Kidney (tissue), 14 donors: ENCODE results near the gene PAN3. TPM values are rescaled to one million over a fixed set of nuclear protein-coding genes. Genes with fewer than 3 reads are reported as not detected.

Experiments
- DNase-seq, 5 donors: peaks; one replicate each; pipeline ENCODE4 v3.0.0-alpha.2; 2013 to 2020
- FAIRE-seq: peaks from 2 replicates; lab custom pipeline; 2012; peaks lifted over from hg19 to GRCh38; lab: Jason Lieb, UNC
- H3K27ac ChIP-seq, 2 donors: one replicate each; pipeline ENCODE4 v1.7.0; 2013; ENCODE audit warnings: low read depth in 2 of 2, low read length in 2 of 2, inconsistent platforms in 1 of 2
- H3K27me3 ChIP-seq: one replicate; pipeline ENCODE4 v1.7.1; 2013; ENCODE audit warnings: low read length, inconsistent platforms; ENCODE audit not compliant: control insufficient read depth, insufficient read depth
- H3K36me3 ChIP-seq, 3 donors: one replicate each; pipeline versions ENCODE4 v1.7.0 to v1.7.1; 2013; ENCODE audit warnings: low read length in 3 of 3, control low read depth in 1 of 3, inconsistent platforms in 1 of 3; ENCODE audit not compliant: insufficient read depth in 3 of 3, control insufficient read depth in 2 of 3
- H3K4me1 ChIP-seq, 3 donors: one replicate each; pipeline versions ENCODE4 v1.7.0 to v1.7.1; 2013; ENCODE audit warnings: low read length in 3 of 3, inconsistent platforms in 1 of 3, low read depth in 1 of 3; ENCODE audit not compliant: control insufficient read depth in 2 of 3, insufficient read depth in 2 of 3
- H3K4me3 ChIP-seq, 3 donors: one replicate each; pipeline versions ENCODE4 v1.7.0 to v1.8.1; 2013; ENCODE audit warnings: low read length in 3 of 3, control low read depth in 1 of 3, inconsistent platforms in 1 of 3
- H3K9ac ChIP-seq, 3 donors: one replicate each; pipeline versions ENCODE4 v1.7.0 to v1.7.1; 2013; ENCODE audit warnings: low read length in 3 of 3, control low read depth in 1 of 3, inconsistent platforms in 1 of 3
- H3K9me3 ChIP-seq, 3 donors: one replicate each; pipeline versions ENCODE4 v1.7.0 to v1.7.1; 2013; ENCODE audit warnings: low read length in 3 of 3, control low read depth in 1 of 3, inconsistent platforms in 1 of 3; ENCODE audit not compliant: control insufficient read depth in 2 of 3, insufficient read depth in 1 of 3
- CTCF ChIP-seq: IDR thresholded peaks from 3 replicates; pipeline ENCODE4 v1.5.1; 2012; ENCODE audit warnings: mild to moderate bottlenecking, moderate library complexity, borderline replicate concordance; ENCODE audit not compliant: insufficient read depth; ENCODE audit errors: extremely low read depth
- intact Hi-C: fragments of 100-400 bp; cut with DNase I; formaldehyde crosslinking; loops from one replicate; pipeline ENCODE4 v1.11.1; 2022
- polyA plus RNA-seq: library from polyadenylated mRNA; stranded (reverse); fragments of 350-450 nt; fragmentation: Illumina TruSeq; extraction: RNeasy Lipid Tissue Mini Kit (QIAGEN cat#74804); gene quantifications from one replicate; pipeline ENCODE4 v1.2.3, GENCODE V29; 2014; ENCODE audit warnings: low read depth, low replicate concordance; ENCODE audit not compliant: insufficient read depth
- total RNA-seq: library from RNA; stranded (reverse); fragmentation: NEBNext Ultra II Directional; extraction: Animal tissue kit (Norgen Biotek cat#: 25700); gene quantifications from one replicate; pipeline ENCODE4 v1.2.1, GENCODE V29; 2021
- donor health status: control.
- donor health status: control.
- donor health status: control.
- donor health status: control.
- donor health status: control.
- donor health status: DM: yes; HTN: yes; CAD: no.
- donor health status: Normal renal cell carcinoma (clear cell type).

PAN3 gene
- total and polyA plus RNA-seq, 2 donors from 2014 or later = 8.2 to 46.3 TPM

- Histone ChIP-seq H3K9ac (no peak overlapping the region), H3K4me3 (no peak overlapping the region), H3K36me3 (no peaks in the 10 kb centered on the region), H3K9me3 (peaks cover 0 to 6% (median 4%) of the 10 kb centered on the region in 3 donors), H3K27me3 (peaks cover 5% of the 10 kb centered on the region), H3K4me1 (no peaks in the 10 kb centered on the region), H3K27ac (no peak overlapping the region)
- TF ChIP-seq CTCF = no peak
- FAIRE-seq (no peak), DNase-seq (no peak)
- intact Hi-C loops = no loop called here
These were observed 44.5 kb upstream of the PAN3 start for GRCh38 chr13:28093881-28094280.

GRCh38 chr13:28094306-28094705 is 44.0 kb upstream of the PAN3 start:
- H3K27me3 ChIP-seq = peaks cover 5% of the 10 kb centered on the region
- no peaks in the 10 kb centered on the region for H3K36me3 ChIP-seq
- no peak overlapping the region for H3K4me3 ChIP-seq
- no peak for FAIRE-seq
- no peak overlapping the region for H3K27ac ChIP-seq
- intact Hi-C loops = no loop called here
- no peak for TF ChIP-seq CTCF
- DNase-seq = no peak
- H3K4me1 ChIP-seq = no peaks in the 10 kb centered on the region
- no peak overlapping the region for H3K9ac ChIP-seq
- H3K9me3 ChIP-seq = peaks cover 0 to 6% (median 4%) of the 10 kb centered on the region in 3 donors

- Histone ChIP-seq H3K9ac (no peak overlapping the region), H3K36me3 (no peaks in the 10 kb centered on the region), H3K4me3 (no peak overlapping the region), H3K27me3 (peaks cover 20% of the 10 kb centered on the region), H3K4me1 (peaks cover 0 to 4% (median 0%) of the 10 kb centered on the region in 3 donors), H3K9me3 (peaks cover 0 to 6% (median 4%) of the 10 kb centered on the region in 3 donors), H3K27ac (no peak overlapping the region)
- FAIRE-seq (no peak), DNase-seq (no peak)
- TF ChIP-seq CTCF = no peak
- intact Hi-C loops = no loop called here
These were observed 40.8 kb upstream of the PAN3 start for GRCh38 chr13:28097503-28097902.
